ENCODE results near the gene GABRA4.

DNA sequence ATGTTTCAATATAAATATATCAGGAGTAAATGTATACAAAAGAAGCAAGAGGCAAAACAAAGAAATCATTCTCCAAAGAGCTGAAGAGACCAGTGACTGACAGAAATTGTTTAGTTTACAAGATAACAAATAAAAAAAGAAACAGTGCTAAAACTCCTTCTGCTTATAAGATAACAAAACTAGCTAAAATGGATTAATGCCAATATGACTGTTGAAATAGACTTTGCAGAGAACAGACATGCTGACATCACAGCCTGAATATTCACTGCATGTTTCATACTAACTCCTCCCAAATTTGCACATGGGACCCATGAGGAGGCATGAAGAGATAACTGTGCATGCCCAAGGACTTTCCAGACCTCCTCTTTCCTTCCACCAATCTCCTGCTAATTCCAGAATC lies 6.2 kb upstream of the GABRA4 start:
- no peak for TF ChIP-seq POLR2A (IDR thresholded peaks at IDR 0.05)
- TF ChIP-seq, protein P1, sequence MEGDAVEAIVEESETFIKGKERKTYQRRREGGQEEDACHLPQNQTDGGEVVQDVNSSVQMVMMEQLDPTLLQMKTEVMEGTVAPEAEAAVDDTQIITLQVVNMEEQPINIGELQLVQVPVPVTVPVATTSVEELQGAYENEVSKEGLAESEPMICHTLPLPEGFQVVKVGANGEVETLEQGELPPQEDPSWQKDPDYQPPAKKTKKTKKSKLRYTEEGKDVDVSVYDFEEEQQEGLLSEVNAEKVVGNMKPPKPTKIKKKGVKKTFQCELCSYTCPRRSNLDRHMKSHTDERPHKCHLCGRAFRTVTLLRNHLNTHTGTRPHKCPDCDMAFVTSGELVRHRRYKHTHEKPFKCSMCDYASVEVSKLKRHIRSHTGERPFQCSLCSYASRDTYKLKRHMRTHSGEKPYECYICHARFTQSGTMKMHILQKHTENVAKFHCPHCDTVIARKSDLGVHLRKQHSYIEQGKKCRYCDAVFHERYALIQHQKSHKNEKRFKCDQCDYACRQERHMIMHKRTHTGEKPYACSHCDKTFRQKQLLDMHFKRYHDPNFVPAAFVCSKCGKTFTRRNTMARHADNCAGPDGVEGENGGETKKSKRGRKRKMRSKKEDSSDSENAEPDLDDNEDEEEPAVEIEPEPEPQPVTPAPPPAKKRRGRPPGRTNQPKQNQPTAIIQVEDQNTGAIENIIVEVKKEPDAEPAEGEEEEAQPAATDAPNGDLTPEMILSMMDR (IDR thresholded peaks at IDR 0.05): no peak
- TF ChIP-seq EP300 (IDR thresholded peaks at IDR 0.05; ENCODE audit: low read depth): no peak
- no peak for TF ChIP-seq POLR2AphosphoS5 (IDR thresholded peaks at IDR 0.05)

Measured in transverse colon (tissue), 4 donors.